CD4-positive, CD25-positive, alpha-beta regulatory T cell (primary cell): ENCODE data around the gene LRP10. TPM values are rescaled to one million over a fixed set of nuclear protein-coding genes. Genes with fewer than 3 reads are reported as not detected.
A peak's percentile ranks its signal among the peaks of the same experiment; 100 is the strongest.
"Not testable (repeated sequence)": the region's sequence is repeated elsewhere in the genome, so short reads cannot be mapped to it uniquely, and the experiment has no call there.

Experiments
- ATAC-seq, 2 donors: fragments of 150-1000 bp; cut with Tn5 transposase; one replicate each; pipeline ENCODE4 v1.10.0; 2021; ENCODE audit warnings: low read depth in 2 of 2, moderate number of reproducible peaks in 2 of 2, moderate library complexity in 1 of 2
- DNase-seq, 3 donors: peaks; one replicate each; pipeline versions ENCODE4 v3.0.0 to v3.0.0-alpha.2; 2012 to 2022; ENCODE audit warnings: mixed read lengths in 1 of 3
- H3K27ac ChIP-seq: one replicate; pipeline ENCODE4 v1.7.0; 2013; ENCODE audit warnings: mild to moderate bottlenecking, low read length; ENCODE audit not compliant: insufficient read depth, poor library complexity, severe bottlenecking
- H3K27me3 ChIP-seq: one replicate; pipeline ENCODE4 v1.7.0; 2013; ENCODE audit warnings: low read length; ENCODE audit not compliant: control insufficient read depth, insufficient read depth
- H3K36me3 ChIP-seq: one replicate; pipeline ENCODE4 v1.7.0; 2013; ENCODE audit warnings: mild to moderate bottlenecking, low read length, moderate library complexity; ENCODE audit not compliant: control insufficient read depth, insufficient read depth
- H3K4me1 ChIP-seq: 2 replicates; pipeline ENCODE4 v1.7.0; 2013; ENCODE audit warnings: mild to moderate bottlenecking, low read length; ENCODE audit not compliant: insufficient read depth, control insufficient read depth, poor library complexity, severe bottlenecking
- H3K4me3 ChIP-seq: one replicate; pipeline ENCODE4 v1.7.0; 2013; ENCODE audit warnings: low read depth, mild to moderate bottlenecking, low read length, moderate library complexity
- H3K9me3 ChIP-seq, 2 experiments: 1 replicate in 1 of 2; 2 replicates in 1 of 2; pipeline ENCODE4 v1.7.0; 2013; ENCODE audit warnings: low read length in 2 of 2, mild to moderate bottlenecking in 1 of 2, moderate library complexity in 1 of 2; ENCODE audit not compliant: control insufficient read depth in 2 of 2
- H3K27ac Mint-ChIP-seq, 3 donors: one replicate each; pipeline ENCODE4 v1.8.0; 2020 to 2022; ENCODE audit warnings: mild to moderate bottlenecking in 3 of 3, mixed read lengths in 3 of 3, moderate library complexity in 2 of 3
- H3K27me3 Mint-ChIP-seq: one replicate; pipeline ENCODE4 v1.8.0; 2022; ENCODE audit warnings: mild to moderate bottlenecking, mixed read lengths
- H3K36me3 Mint-ChIP-seq: one replicate; pipeline ENCODE4 v1.8.0; 2020; ENCODE audit warnings: mixed read lengths
- H3K4me1 Mint-ChIP-seq, 4 donors: one replicate each; pipeline ENCODE4 v1.8.0; 2020 to 2022; ENCODE audit warnings: mixed read lengths in 4 of 4, mild to moderate bottlenecking in 1 of 4
- H3K4me3 Mint-ChIP-seq, 4 donors: one replicate each; pipeline ENCODE4 v1.8.0; 2020 to 2022; ENCODE audit warnings: mild to moderate bottlenecking in 4 of 4, mixed read lengths in 4 of 4, moderate library complexity in 3 of 4
- H3K9me3 Mint-ChIP-seq, 7 donors: one replicate each; pipeline ENCODE4 v1.8.0; 2020 to 2022; ENCODE audit warnings: mixed read lengths in 7 of 7, mild to moderate bottlenecking in 3 of 7, moderate library complexity in 2 of 7
- polyA plus RNA-seq, 4 donors: library from polyadenylated mRNA; unstranded; fragments of 300-500 nt; fragmentation: Illumina TruSeq; gene quantifications; one replicate each; pipeline ENCODE4 v1.2.3, GENCODE V29; 2021
- total RNA-seq: library from RNA; stranded (reverse); gene quantifications from one replicate; pipeline ENCODE4 v1.2.3, GENCODE V29; 2022

LRP10 gene, protein sequence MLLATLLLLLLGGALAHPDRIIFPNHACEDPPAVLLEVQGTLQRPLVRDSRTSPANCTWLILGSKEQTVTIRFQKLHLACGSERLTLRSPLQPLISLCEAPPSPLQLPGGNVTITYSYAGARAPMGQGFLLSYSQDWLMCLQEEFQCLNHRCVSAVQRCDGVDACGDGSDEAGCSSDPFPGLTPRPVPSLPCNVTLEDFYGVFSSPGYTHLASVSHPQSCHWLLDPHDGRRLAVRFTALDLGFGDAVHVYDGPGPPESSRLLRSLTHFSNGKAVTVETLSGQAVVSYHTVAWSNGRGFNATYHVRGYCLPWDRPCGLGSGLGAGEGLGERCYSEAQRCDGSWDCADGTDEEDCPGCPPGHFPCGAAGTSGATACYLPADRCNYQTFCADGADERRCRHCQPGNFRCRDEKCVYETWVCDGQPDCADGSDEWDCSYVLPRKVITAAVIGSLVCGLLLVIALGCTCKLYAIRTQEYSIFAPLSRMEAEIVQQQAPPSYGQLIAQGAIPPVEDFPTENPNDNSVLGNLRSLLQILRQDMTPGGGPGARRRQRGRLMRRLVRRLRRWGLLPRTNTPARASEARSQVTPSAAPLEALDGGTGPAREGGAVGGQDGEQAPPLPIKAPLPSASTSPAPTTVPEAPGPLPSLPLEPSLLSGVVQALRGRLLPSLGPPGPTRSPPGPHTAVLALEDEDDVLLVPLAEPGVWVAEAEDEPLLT
- 111 TPM for total RNA-seq
- 100 to 1,000 TPM in 1 of 4 donors, 10 to 100 TPM in 3; 78.7 to 108 (median 88.3) TPM for polyA plus RNA-seq

DNA sequence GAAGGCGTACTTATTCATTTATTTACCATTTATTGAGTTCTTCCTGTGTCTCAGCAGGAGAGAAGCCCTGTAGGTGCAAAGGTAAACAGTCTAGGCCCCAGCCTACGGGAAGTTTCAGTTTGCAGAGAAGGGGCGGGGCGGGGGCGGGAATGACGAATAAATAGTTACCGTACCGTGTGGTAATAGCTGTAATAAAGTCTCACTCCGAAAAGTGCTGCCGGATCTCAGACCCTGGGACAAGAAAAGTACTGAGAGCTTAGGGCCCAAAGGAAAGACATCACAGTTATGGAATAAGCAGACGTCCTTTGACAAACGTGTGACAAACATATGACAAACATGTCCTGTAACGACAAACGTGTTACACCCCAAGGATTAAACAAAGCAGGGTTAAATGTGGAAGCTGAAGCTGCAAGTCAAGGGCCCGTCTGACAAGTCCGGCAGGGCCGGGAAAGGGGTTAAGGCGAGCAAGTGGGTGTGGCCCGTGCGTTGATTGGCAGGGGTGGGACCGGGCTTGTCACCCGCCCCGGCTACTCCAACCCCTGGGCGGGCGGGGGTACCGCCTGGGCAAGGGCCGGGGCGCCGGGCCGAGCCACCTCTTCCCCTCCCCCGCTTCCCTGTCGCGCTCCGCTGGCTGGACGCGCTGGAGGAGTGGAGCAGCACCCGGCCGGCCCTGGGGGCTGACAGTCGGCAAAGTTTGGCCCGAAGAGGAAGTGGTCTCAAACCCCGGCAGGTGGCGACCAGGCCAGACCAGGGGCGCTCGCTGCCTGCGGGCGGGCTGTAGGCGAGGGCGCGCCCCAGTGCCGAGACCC lies at the start of gene LRP10:
Gene LRP10, plus strand, starts transcription at position 517 of the 809 bp plus-strand sequence. CDS start 564 bp downstream, outside the sequence.
- Histone ChIP-seq H3K9me3 (no peaks in the 10 kb centered on the region), H3K4me3 (peak within 1 kb of the TSS; percentile 95), H3K36me3 (peaks cover 31% of the 10 kb centered on the region), H3K4me1 (peaks cover 48% of the 10 kb centered on the region), H3K27ac (peak within 1 kb of the TSS; percentile 96), H3K27me3 (no peaks in the 10 kb centered on the region)
- Mint-ChIP-seq H3K4me1 (peaks cover 11 to 57% (median 20%) of the 10 kb centered on the region in 4 donors), H3K9me3 (peaks cover 0 to 3% (median 0%) of the 10 kb centered on the region in 7 donors), H3K27ac (peak within 1 kb of the TSS; percentile 97 to 99 (median 99)), H3K36me3 (peaks cover 14% of the 10 kb centered on the region), H3K27me3 (peaks cover 4% of the 10 kb centered on the region), H3K4me3 (peak within 1 kb of the TSS; percentile 91 to 99 (median 96))
- ATAC-seq (peak; percentile 65 to 69), DNase-seq (peak; percentile 69 to 86 (median 71))

DNA sequence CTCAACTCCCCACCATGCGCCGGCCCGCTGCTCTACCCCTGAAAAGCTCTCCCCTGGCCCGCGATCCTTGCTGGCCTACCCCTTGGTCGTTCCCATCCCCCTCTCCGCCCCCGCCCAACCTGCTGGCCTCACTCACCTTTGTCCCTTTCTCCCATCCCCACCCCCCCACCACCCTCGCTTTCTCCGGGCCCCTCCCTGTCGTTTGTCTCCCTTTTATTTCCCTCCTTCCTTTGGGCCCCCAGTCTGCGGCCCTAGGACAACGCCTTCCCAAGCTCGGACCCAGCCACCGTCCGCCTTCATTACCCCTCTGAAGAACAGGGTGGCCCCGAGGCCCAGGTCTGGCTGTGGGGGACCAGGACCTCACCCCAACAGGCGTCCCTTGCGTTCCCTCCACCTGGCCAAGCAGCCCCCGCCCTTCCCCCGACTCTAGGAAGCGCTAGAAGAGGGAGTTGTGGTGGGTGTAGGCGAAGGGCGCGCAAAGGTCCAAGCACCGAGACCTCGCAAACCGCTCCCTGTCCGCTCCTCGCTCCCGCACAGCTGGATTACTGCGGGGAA lies 49.4 kb upstream of the LRP10 start:
- Histone ChIP-seq H3K4me1 (peaks cover 10% of the 10 kb centered on the region), H3K27me3 (peaks cover 6% of the 10 kb centered on the region), H3K36me3 (no peaks in the 10 kb centered on the region), H3K4me3 (no peak overlapping the region), H3K27ac (no peak overlapping the region), H3K9me3 (no peaks in the 10 kb centered on the region)
- Mint-ChIP-seq H3K27me3 (peaks cover 36% of the 10 kb centered on the region), H3K27ac (no peak overlapping the region), H3K9me3 (peaks cover 0 to 3% (median 0%) of the 10 kb centered on the region in 7 donors), H3K4me3 (peak overlapping the region in 1 of 4 donors; percentile 46), H3K36me3 (no peaks in the 10 kb centered on the region), H3K4me1 (peaks cover 10 to 34% (median 23%) of the 10 kb centered on the region in 4 donors)
- no peak for DNase-seq
- no peak for ATAC-seq

DNA sequence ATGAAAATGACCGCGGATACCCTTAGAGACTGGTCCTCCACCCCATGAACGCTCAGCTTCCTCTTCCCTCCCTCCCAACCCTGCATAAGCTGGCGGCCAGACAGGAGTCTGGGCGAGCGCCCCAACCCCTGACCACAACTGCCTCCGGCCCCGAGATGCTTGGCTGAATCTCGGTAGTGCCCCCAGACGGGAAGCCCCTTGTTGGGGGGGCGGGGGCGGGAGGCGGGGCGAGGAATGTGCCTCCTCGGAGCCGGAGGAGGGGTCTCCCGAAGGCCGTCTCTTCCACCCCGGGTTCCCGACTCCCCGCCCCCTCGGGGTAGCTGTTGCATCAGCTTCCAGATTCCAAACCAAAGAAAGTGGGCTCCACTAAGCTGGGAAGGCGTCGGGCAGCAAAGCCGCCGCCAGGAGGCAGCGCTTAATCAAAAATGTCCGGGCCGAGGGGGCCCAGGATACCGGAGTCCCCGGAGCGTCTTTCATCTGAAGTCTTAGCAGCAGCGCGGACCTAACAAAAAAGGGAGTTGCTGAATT lies 48.9 kb upstream of the LRP10 start:
- ATAC-seq, result peak; percentile 85 to 87
- H3K4me3 ChIP-seq, result peak overlapping the region; percentile 68

DNA sequence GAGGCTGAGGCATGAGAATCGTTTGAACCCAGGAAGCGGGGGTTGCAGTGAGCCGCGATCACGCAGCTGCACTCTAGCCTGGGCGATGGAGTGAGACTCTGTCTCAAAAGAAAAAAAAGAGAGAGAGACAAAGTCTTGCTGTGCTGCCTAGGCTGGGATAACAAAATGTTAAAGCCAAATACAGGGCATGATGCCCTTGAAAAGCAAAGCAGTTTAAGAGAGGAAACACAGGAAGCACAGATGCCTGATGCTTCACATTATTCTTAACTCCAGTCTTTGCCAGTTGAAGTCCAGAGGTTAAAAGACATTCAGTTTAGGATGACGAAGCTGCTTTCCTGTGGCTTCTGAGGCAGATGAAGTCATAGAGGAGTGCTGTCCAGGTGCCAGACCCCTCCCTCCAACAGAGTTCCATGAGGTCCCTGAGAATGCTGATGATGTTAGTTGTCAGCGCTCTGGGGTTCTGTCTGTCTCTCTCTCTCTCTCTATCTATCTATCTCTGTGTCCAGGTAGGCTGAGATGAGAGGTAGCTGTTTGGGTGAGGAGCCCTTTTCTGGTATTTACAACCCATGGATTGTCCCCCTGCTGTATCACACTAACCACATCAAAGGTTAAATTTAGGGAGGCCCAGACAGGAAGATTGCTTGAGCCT lies 46.7 kb upstream of the LRP10 start:
- H3K4me1 Mint-ChIP-seq, result peaks cover 10 to 38% (median 24%) of the 10 kb centered on the region in 4 donors
- peaks cover 29% of the 10 kb centered on the region for H3K27me3 Mint-ChIP-seq
- no peak overlapping the region for H3K27ac ChIP-seq
- H3K27me3 ChIP-seq, result peaks cover 6% of the 10 kb centered on the region
- H3K9me3 ChIP-seq, result no peaks in the 10 kb centered on the region
- no peaks in the 10 kb centered on the region for H3K36me3 Mint-ChIP-seq
- ATAC-seq (no peak), DNase-seq (peak in 1 of 3 donors; percentile 36)
- H3K9me3 Mint-ChIP-seq, result peaks cover 0 to 2% (median 0%) of the 10 kb centered on the region in 7 donors
- peak overlapping the region in 1 of 3 donors; percentile 76 for H3K27ac Mint-ChIP-seq
- H3K4me1 ChIP-seq, result peaks cover 15% of the 10 kb centered on the region
- H3K36me3 ChIP-seq, result no peaks in the 10 kb centered on the region
- H3K4me3 Mint-ChIP-seq, result peak overlapping the region in 2 of 4 donors; percentile 41 to 93
- H3K4me3 ChIP-seq, result no peak overlapping the region

More for the DNA sequence above, 48.9 kb upstream of the LRP10 start:
- Mint-ChIP-seq H3K36me3 (no peaks in the 10 kb centered on the region), H3K27ac (peak overlapping the region in 1 of 3 donors; percentile 78), H3K4me1 (peaks cover 10 to 34% (median 22%) of the 10 kb centered on the region in 4 donors), H3K9me3 (peaks cover 0 to 2% (median 0%) of the 10 kb centered on the region in 7 donors), H3K4me3 (peak overlapping the region; percentile 36 to 88 (median 72)), H3K27me3 (peaks cover 34% of the 10 kb centered on the region)
- H3K9me3 ChIP-seq, result no peaks in the 10 kb centered on the region
- H3K4me1 ChIP-seq, result peaks cover 10% of the 10 kb centered on the region
- H3K27ac ChIP-seq, result no peak overlapping the region
- no peaks in the 10 kb centered on the region for H3K36me3 ChIP-seq
- H3K27me3 ChIP-seq, result peaks cover 6% of the 10 kb centered on the region
- DNase-seq, result peak; percentile 60 to 78 (median 63)

DNA sequence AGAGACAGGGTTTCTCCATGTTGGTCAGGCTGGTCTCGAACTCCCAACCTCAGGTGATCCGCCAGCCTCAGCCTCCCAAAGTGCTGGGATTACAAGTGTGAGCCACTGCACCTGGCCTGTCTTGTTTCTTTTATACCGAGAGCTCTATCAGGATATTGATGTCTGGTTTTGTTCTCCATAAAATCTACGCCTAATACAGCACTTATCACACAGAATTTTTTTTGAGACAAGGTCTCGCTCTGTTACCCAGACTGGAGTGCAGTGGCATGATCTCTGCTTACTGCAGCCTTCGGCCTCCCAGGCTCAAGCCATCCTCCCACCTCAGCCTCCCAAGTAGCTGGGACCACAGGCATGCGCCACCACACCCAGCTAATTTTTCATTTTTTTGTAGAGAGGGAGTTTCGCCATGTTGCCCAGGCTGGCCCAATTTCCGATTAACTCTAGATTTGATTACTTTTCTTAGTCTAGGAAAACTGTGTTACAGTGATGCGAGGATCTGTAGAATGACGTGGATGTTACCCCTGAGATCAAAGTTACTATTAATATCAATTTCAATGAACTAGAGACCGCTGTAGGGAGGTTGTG lies 42.4 kb upstream of the LRP10 start:
- Mint-ChIP-seq H3K27me3 (peaks cover 10% of the 10 kb centered on the region), H3K4me1 (peaks cover 16 to 45% (median 30%) of the 10 kb centered on the region in 4 donors), H3K4me3 (peak overlapping the region; percentile 74 to 95 (median 93)), H3K27ac (peak overlapping the region; percentile 98 to 99 (median 98))
- H3K27me3 ChIP-seq, H3K36me3 Mint-ChIP-seq, H3K9me3 Mint-ChIP-seq, ATAC-seq, DNase-seq, H3K9me3 ChIP-seq: not testable (repeated sequence)
- Histone ChIP-seq H3K4me1 (peaks cover 22% of the 10 kb centered on the region), H3K27ac (peak overlapping the region; percentile 83), H3K4me3 (peak overlapping the region; percentile 90), H3K36me3 (peaks cover 10% of the 10 kb centered on the region)

DNA sequence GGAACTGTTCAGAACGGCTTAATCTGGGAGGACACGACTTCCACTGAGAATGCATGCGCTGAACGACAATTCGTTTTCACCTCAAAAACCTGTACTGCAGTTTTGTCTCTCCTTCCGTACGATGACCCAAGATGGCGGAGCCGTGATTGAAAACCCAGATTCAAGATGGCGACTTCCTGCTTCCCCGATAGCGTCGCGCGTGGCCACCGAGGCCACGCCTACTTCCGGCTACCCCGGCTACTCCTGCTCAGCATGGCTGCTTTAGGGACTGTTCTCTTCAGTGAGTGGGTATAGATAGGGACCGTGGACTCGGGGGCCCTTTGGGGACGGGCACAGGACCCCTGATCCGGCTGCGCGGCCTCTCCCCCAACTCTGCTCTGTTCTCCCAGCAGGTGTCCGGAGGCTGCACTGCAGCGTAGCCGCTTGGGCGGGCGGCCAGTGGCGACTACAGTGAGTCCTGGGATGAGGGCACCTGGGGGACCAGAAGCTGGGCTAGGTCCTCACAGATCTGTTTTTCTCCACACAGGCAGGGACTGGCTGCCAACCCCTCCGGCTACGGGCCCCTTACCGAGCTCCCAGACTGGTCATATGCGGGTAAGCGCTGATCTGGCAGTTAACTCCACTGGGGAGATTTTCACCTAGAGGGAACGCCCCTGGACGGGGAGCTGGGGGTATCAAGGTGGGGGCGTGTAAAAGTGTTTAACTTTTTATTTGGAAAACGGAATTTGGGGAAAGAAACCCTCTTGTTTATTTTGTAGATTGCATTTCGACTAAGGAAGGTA lies 41.7 kb upstream of the LRP10 start, which contains the start of gene MRPL52:
Gene MRPL52, plus strand, starts transcription at position 227 of the 782 bp plus-strand sequence. Its CDS starts 26 bp downstream, at position 253.
- H3K4me1 ChIP-seq, result peaks cover 22% of the 10 kb centered on the region
- H3K9me3 ChIP-seq, result no peaks in the 10 kb centered on the region
- H3K36me3 ChIP-seq, result peaks cover 13% of the 10 kb centered on the region
- Mint-ChIP-seq H3K4me3 (peak within 1 kb of the TSS; percentile 74 to 95 (median 93)), H3K9me3 (no peaks in the 10 kb centered on the region), H3K4me1 (peaks cover 16 to 41% (median 28%) of the 10 kb centered on the region in 4 donors), H3K36me3 (peaks cover 11% of the 10 kb centered on the region), H3K27ac (peak within 1 kb of the TSS; percentile 98 to 99 (median 98)), H3K27me3 (peaks cover 10% of the 10 kb centered on the region)
- ATAC-seq, result peak; percentile 94 to 95
- H3K27ac ChIP-seq, result peak within 1 kb of the TSS; percentile 83
- peak; percentile 86 to 96 (median 90) for DNase-seq
- H3K27me3 ChIP-seq, result no peaks in the 10 kb centered on the region
- peak within 1 kb of the TSS; percentile 90 for H3K4me3 ChIP-seq
